Erythroblast (primary cell): ENCODE measurements around the gene AP2A2.

Source experiments
- GATA1 ChIP-seq: IDR thresholded peaks from 2 replicates; pipeline ENCODE4 v1.6.1; 2011; ENCODE audit warnings: low read depth, mild to moderate bottlenecking, control low read depth, low read length, moderate library complexity
- POLR2A ChIP-seq: IDR thresholded peaks from 2 replicates; pipeline ENCODE4 v1.6.1; 2011; ENCODE audit warnings: mild to moderate bottlenecking, low read length

GRCh38 chr11:1036931-1037330 is 111.3 kb downstream of the AP2A2 start:
- TF ChIP-seq POLR2A (no peak), GATA1 (no peak)
